ENCODE results near the gene CAPZA1.
A peak's percentile ranks its signal among the peaks of the same experiment; 100 is the strongest.

The CAPZA1 gene

DNA sequence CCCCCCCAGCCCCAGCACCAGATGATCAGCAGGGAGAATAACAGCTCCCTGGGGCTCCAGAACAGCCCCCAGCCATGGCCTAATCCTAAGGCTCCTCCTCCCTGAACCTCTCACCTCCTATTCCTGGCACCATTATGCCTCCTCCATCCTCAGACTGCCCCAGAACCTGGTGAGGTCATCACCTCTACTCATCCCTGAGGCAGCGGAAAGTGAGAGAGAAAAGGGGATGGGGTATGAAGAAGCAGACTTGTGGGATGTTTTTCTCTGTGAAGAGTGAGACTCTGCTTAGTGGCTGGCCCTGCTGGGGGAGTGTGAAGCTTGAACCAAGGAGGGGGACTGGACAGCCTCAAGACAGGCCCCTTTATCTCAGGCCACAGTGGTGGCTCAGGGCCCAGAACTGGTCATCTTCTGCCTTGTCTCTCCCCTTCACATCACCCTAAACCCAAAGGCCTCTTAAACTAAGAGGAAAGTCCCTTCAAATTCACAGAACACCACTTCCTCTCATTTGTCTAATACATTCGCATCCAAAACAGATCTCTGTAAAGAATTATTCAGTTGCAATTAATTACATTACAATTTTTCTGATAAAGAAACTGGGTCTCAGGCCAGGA, 97.7 kb downstream of the CAPZA1 start:
- DNase-seq: no peak

- peak; percentile 89 for DNase-seq
These were observed 99.2 kb downstream of the CAPZA1 start for GRCh38 chr1:112718691-112719418.

- DNase-seq: no peak
These were observed 100.1 kb downstream of the CAPZA1 start for GRCh38 chr1:112719706-112720105.

GRCh38 chr1:112720800-112721199, 101.2 kb downstream of the CAPZA1 start:
- DNase-seq: no peak

Data from stimulated activated CD4-positive, alpha-beta T cell treated with anti-CD3 and anti-CD28 coated beads, Interleukin-15, amount 100 ng/mL, for 24 hours (primary cell).